Psoas muscle (tissue), 8 donors: ENCODE measurements around the gene SERAC1. TPM values are rescaled to one million over a fixed set of nuclear protein-coding genes. Genes with fewer than 3 reads are reported as not detected.

Source experiments
- ATAC-seq, 4 donors: fragments of 200-7000 bp; cut with Tn5 transposase; one replicate each; pipeline ENCODE4 v1.9.1; 2020; ENCODE audit warnings: moderate library complexity in 3 of 4, mild to moderate bottlenecking in 2 of 4
- DNase-seq, 2 donors: peaks; one replicate each; pipeline ENCODE4 v3.0.0-alpha.2; 2020
- H3K27ac ChIP-seq: fragments of 200-600 bp; one replicate; pipeline ENCODE4 v1.8.0; 2022
- H3K27me3 ChIP-seq, 3 donors: fragments of 200-600 bp in 1 of 3; one replicate each; pipeline versions ENCODE4 v1.6.1 to v1.8.0; 2013 to 2022; ENCODE audit warnings: low read length in 2 of 3, mild to moderate bottlenecking in 2 of 3, moderate library complexity in 1 of 3; ENCODE audit not compliant: insufficient read depth in 3 of 3
- H3K36me3 ChIP-seq, 2 donors: fragments of 200-600 bp in 1 of 2; one replicate each; pipeline versions ENCODE4 v1.6.1 to v1.8.0; 2013 to 2022; ENCODE audit warnings: low read depth in 1 of 2, mild to moderate bottlenecking in 1 of 2, moderate library complexity in 1 of 2; ENCODE audit not compliant: insufficient read depth in 1 of 2
- H3K4me1 ChIP-seq: fragments of 200-600 bp; one replicate; pipeline ENCODE4 v1.8.0; 2022
- H3K4me3 ChIP-seq: fragments of 200-600 bp; one replicate; pipeline ENCODE4 v1.8.0; 2022; ENCODE audit warnings: mild to moderate bottlenecking
- H3K9me3 ChIP-seq: fragments of 200-600 bp; one replicate; pipeline ENCODE4 v1.8.0; 2022
- CTCF ChIP-seq: fragments of 200-600 bp; IDR thresholded peaks from one replicate; pipeline ENCODE4 v1.8.0; 2022; ENCODE audit warnings: antibody characterized with exemption
- WGBS, 3 donors: extraction: QIAGEN DNeasy Blood & Tissue Kit; methylation state at CpG; one replicate each; pipeline versions ENCODE4 v1.1.6 to v1.1.7; 2013; 5-methylcytosine and 5-hydroxymethylcytosine counted together
- intact Hi-C, 2 donors: fragments of 100-400 bp; cut with DNase I; formaldehyde crosslinking; loops; one replicate each; pipeline versions ENCODE4 v1.11.0 to v1.14.2; 2022
- polyA plus RNA-seq, 3 donors: library from polyadenylated mRNA; stranded (reverse); fragments of 200-250 nt; gene quantifications; one replicate each; pipeline ENCODE4 v1.2.3, GENCODE V29; 2013
- total RNA-seq, 4 donors: library from RNA; stranded (reverse); fragmentation: NEBNext Ultra II Directional in 2 of 4; extraction: Animal tissue kit (Norgen Biotek cat#: 25700) in 2 of 4; gene quantifications; one replicate each; pipeline versions ENCODE4 v1.2.1 to v1.2.4, GENCODE V29; 2021 to 2023
- donor health status: healthy with polysubstance abuse.
- donor health status: DM: no; HTN: no; CAD: no; lungs with moderate emphysema.
- donor health status: Bipolar disorder and iron deficiency.
- donor health status: healthy.
- donor health status: DM: yes; HTN: yes; CAD: no.
- donor health status: DM: no; HTN: no; CAD: no.
- donor health status: DM: no; HTN: no; CAD: no.
- donor health status: DM: yes; HTN: yes; CAD: no.

SERAC1 gene
- total and polyA plus RNA-seq, 7 donors, result 3.9 to 11.0 (median 6.5) TPM

- intact Hi-C loops, result no loop called here
- WGBS, 3 donors, result 97 to 100% (median 99%) methylated on average over 1 of the region's 1 CpG
- TF ChIP-seq CTCF, result no peak
- H3K27me3 ChIP-seq, result no peaks in the 10 kb centered on the region
- H3K27ac ChIP-seq, result no peak overlapping the region
- H3K4me1 ChIP-seq, result peaks cover 13% of the 10 kb centered on the region
- ATAC-seq, result no peak
- no peak overlapping the region for H3K4me3 ChIP-seq
- no peaks in the 10 kb centered on the region for H3K9me3 ChIP-seq
- H3K36me3 ChIP-seq, result no peaks in the 10 kb centered on the region
- DNase-seq, result no peak
Observed at GRCh38 chr6:158165919-158166416, 2.1 kb downstream of the SERAC1 start.

GRCh38 chr6:158164579-158165170, 3.4 kb downstream of the SERAC1 start:
- H3K4me1 ChIP-seq, result peaks cover 6% of the 10 kb centered on the region
- H3K27me3 ChIP-seq, result no peaks in the 10 kb centered on the region
- no peak overlapping the region for H3K4me3 ChIP-seq
- H3K27ac ChIP-seq, result no peak overlapping the region
- DNase-seq (no peak), ATAC-seq (no peak)
- intact Hi-C loops, result no loop called here
- no peak for TF ChIP-seq CTCF
- no peaks in the 10 kb centered on the region for H3K36me3 ChIP-seq
- H3K9me3 ChIP-seq, result no peaks in the 10 kb centered on the region
- WGBS, 3 donors, result 85 to 87% (median 86%) methylated on average over 3 of the region's 3 CpGs

DNA sequence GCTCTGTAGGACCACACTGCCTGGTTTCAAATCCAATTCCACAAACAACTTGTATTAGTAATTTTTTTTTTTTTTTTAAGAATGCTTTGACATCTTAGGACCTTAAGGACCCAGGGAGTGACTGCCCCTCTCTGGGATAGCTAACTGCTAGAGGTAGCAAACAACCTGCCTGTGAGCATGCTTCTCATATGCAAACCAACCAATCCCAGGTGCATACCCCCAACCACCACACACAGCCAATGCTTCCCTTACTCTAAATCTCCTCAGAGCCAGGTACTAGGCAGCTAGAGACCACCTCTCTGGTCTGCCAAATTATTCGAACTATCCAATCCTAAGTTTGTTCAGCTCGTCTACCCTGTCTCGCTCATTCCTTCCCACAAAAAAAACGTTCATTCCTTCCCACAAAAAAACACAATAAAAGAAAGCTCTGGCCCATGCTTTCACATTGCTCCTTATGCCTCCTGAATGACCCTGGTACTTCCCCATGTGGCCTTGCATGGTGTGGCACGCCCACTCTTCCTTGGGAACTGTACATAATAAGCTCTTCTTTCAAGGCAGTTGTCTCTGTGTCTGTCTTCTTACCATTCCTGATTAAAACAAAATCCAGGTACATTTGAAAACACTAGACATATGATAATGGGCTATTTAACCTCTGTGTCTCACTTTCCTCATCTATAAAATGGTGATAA, 6.4 kb downstream of the SERAC1 start:
- DNase-seq (no peak), ATAC-seq (no peak)

DNA sequence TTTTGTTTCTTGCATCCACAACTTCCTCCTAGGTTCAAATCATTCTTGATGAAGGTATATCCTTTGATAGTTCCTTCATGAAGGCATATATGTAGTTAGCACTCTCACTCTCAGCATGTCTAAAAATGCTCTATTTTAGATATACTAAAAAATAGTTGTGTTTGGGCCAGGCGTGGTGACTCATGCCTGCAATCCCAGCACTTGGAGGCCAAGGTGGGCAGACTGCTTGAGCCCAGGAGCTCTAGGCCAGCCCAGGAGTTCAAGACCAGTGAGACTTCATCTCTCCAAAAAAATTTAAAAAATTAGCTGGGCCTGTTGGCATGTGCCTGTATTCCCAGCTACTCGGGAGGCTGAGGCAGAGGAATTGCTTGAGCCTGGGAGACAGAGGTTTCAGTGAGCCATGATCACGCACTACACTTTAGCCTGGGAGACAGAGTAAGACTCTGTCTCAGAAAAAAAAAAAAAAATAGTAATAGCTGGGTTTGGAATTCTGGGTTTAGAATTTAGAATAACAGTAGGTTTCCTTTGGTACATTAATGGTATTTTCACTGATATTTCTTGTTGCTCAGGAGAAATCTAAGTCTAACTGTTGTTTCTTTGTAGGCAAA, 7.0 kb downstream of the SERAC1 start:
- 87 to 95% (median 91%) methylated on average over 3 of the region's 3 CpGs for WGBS, 3 donors
- Histone ChIP-seq H3K4me1 (no peaks in the 10 kb centered on the region), H3K9me3 (no peaks in the 10 kb centered on the region), H3K36me3 (peaks cover 0 to 15% of the 10 kb centered on the region in 2 donors), H3K4me3 (no peak overlapping the region), H3K27ac (no peak overlapping the region), H3K27me3 (no peaks in the 10 kb centered on the region)
- TF ChIP-seq CTCF, result no peak
- DNase-seq (no peak), ATAC-seq (no peak)
- intact Hi-C loops, result no loop called here

More for the DNA sequence above, 6.4 kb downstream of the SERAC1 start:
- peaks cover 0 to 10% of the 10 kb centered on the region in 2 donors for H3K36me3 ChIP-seq
- no peaks in the 10 kb centered on the region for H3K27me3 ChIP-seq
- TF ChIP-seq CTCF, result no peak
- no peaks in the 10 kb centered on the region for H3K9me3 ChIP-seq
- no peak overlapping the region for H3K4me3 ChIP-seq
- 79 to 82% (median 81%) methylated on average over 5 of the region's 5 CpGs for WGBS, 3 donors
- intact Hi-C loops, result no loop called here
- H3K27ac ChIP-seq, result no peak overlapping the region
- H3K4me1 ChIP-seq, result peaks cover under 1% of the 10 kb centered on the region
